Activated T-cell treated with anti-CD3 and anti-CD28 coated beads, Interleukin-2, amount 50 U/mL, for 4 hours (primary cell): ENCODE results near the gene ARMH1. TPM values are rescaled to one million over a fixed set of nuclear protein-coding genes. Genes with fewer than 3 reads are reported as not detected.
A peak's percentile ranks its signal among the peaks of the same experiment; 100 is the strongest.

Experiments
- ATAC-seq, 2 donors: fragments of 200-7000 bp; cut with Tn5 transposase; one replicate each; pipeline ENCODE4 v1.10.0; 2021
- DNase-seq: peaks from one replicate; pipeline ENCODE4 v3.0.0-alpha.2; 2020
- H3K27me3 Mint-ChIP-seq: one replicate; pipeline ENCODE4 v1.8.0; 2021; ENCODE audit warnings: low read depth, mixed read lengths
- H3K36me3 Mint-ChIP-seq: one replicate; pipeline ENCODE4 v1.8.0; 2022; ENCODE audit warnings: mixed read lengths; ENCODE audit not compliant: insufficient read depth
- H3K4me1 Mint-ChIP-seq: one replicate; pipeline ENCODE4 v1.8.0; 2021; ENCODE audit warnings: low read depth, mixed read lengths
- H3K4me3 Mint-ChIP-seq: one replicate; pipeline ENCODE4 v1.8.0; 2021; ENCODE audit warnings: mild to moderate bottlenecking, moderate library complexity, mixed read lengths
- H3K9me3 Mint-ChIP-seq: one replicate; pipeline ENCODE4 v1.8.0; 2021; ENCODE audit warnings: mixed read lengths
- total RNA-seq, 3 donors: library from RNA; stranded (reverse); gene quantifications; one replicate each; pipeline ENCODE4 v1.2.1, GENCODE V29; 2021

Gene ARMH1
- total RNA-seq, 3 donors from 2014 or later, result 29.4 to 57.2 (median 49.5) TPM

DNA sequence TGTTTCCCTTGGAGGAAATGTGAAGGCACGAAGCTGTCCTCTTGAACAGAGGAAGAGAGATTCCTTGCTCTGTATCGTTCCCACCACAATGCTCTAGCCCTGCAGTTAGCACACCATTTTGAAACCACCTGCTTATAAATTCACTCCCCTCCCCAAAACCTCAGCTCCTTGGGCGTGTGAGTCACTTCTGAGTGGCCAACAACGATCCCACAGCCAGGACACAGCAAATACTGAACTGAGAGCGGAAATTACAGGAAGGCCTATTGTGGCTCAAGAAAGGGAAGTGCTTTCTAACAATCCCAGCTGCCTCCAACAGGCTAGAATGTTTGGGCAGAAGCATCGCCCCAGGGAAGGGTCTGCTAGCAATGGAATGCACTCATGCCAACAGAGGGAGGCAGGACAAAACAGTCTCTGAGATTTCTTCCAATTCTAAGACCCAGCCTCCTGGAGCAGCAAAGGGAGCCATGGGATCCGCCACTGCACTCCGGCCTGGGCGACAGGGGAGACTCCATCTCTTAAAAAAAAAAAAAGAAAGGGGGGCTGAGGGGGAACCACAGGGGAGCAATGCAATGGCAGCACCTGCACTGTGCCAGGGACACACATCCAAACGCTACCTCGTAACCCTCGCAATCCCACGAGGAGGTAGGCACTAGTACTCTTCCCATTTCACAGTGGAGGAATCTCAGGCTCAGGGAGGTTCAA is 2.1 kb upstream of the ARMH1 start:
- H3K4me3 Mint-ChIP-seq, result peak overlapping the region; percentile 81
- no peaks in the 10 kb centered on the region for H3K36me3 Mint-ChIP-seq
- DNase-seq (no peak), ATAC-seq (no peak)
- H3K9me3 Mint-ChIP-seq, result no peaks in the 10 kb centered on the region
- H3K27me3 Mint-ChIP-seq, result no peaks in the 10 kb centered on the region
- H3K4me1 Mint-ChIP-seq, result peaks cover 27% of the 10 kb centered on the region

DNA sequence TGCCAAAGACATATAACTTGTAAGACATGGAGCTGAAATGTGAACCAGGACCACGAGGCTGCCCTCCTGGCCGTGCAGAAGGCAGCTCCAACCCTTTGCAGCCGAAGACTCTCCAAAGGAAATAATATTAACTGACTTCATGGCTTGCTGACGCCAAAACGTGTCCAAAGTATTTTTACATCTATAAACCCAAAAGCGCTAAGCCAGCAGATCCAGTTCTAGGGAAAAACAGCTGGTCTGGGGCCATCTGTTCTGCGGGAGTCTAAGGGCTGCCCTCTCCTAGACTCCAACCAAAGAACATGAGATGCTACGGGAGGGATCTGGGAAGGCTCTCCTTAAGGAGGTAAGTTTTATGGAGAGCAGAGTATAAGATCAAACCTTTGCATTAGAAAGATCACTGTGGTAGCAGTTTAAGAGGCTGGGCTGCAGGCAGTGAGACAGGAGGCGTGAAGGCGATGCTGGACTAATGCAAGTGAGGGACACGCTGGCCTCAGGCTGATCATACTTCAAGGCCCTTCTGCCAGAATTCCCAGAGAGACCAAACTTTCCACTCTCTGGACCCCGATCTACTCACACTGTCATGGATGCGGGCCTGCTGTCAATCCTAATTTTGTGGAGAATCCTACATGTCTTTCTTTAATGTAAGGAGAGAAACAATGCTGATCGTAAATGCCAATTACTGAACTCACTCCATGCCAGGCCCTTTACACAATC is 1.4 kb upstream of the ARMH1 start:
- no peaks in the 10 kb centered on the region for H3K9me3 Mint-ChIP-seq
- H3K4me3 Mint-ChIP-seq, result peak overlapping the region; percentile 81
- no peak for DNase-seq
- no peaks in the 10 kb centered on the region for H3K36me3 Mint-ChIP-seq
- no peak for ATAC-seq
- H3K4me1 Mint-ChIP-seq, result peaks cover 27% of the 10 kb centered on the region
- no peaks in the 10 kb centered on the region for H3K27me3 Mint-ChIP-seq

DNA sequence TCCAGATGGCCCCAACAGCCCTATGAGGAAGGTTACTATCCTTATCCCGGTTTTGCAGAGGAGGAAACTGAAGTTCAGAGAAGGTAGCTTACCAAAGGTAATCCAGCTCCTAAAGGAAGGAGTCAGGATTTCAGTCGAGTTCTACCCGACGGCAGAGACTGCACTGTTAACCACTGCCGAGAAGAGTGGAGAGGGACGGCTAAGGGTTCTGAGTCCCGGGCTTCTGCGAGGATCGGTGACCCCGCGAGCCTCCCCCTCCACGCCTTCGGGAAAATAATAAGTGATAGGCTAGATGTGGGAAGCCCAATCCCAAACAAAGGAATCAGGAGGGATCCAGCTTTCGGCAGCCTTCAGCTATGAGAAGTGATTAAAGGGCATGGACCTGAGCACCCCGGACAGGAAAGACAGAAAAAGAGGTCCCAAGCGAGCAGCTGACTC is 820 bp upstream of the ARMH1 start:
- H3K36me3 Mint-ChIP-seq, result no peaks in the 10 kb centered on the region
- no peaks in the 10 kb centered on the region for H3K9me3 Mint-ChIP-seq
- peak overlapping the region; percentile 81 for H3K4me3 Mint-ChIP-seq
- H3K4me1 Mint-ChIP-seq, result peaks cover 27% of the 10 kb centered on the region
- no peaks in the 10 kb centered on the region for H3K27me3 Mint-ChIP-seq
- no peak for DNase-seq
- ATAC-seq, result no peak

DNA sequence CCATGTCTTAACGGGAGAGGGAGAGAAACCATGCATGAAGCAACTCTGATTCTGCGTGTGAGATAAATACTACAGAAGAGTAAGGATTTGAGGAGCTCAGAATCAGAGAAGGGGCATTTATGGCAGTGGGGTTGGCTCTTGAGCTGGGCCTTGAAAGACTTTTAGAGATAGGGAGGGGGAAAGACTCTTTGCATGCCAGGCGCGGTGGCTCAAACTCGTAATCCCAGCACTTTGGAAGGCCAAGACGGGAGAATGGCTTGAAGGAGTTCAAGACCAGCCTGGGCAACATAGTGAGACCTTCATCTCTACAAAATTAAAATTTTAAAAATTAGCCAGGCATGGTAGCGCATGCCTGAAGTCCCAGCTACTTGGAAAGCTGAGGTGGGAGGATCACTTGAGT is 672 bp downstream of the ARMH1 start:
- no peaks in the 10 kb centered on the region for H3K36me3 Mint-ChIP-seq
- DNase-seq, result no peak
- H3K9me3 Mint-ChIP-seq, result no peaks in the 10 kb centered on the region
- H3K4me1 Mint-ChIP-seq, result peaks cover 27% of the 10 kb centered on the region
- no peak for ATAC-seq
- no peaks in the 10 kb centered on the region for H3K27me3 Mint-ChIP-seq
- peak overlapping the region; percentile 81 for H3K4me3 Mint-ChIP-seq

DNA sequence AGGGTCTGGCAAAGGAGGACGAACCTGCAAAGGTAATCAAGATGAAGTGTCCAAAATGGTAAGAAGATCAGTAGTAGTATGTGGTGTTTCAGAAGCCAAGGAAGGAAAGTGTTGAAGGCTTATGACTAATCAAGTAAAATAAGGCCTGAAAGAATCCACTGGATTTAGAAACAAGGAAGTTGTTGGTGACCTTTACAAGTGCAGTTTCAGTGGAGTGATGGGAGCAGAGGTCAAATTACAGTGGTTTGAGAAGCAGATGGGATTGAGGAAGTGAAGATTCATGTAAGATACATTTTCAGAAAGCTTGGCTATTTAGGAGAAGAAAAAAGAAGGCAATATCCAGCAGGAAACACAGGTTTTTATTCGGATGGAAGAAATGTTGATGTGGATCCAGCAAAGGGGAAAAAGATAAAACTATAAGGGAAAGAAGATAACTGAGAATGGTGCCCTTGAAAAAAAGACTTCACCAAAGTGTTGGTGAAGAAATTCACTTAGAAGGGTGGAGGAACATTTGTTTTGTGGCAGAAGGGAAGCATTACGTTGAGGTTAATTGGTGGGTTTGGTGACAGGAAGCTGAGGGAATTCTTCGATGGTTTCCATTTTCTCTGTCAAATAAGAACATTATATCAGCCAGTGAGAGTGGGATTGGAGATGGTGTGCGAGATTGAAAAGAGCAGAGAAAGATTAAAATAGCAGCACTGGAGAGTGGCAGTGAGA is 2.1 kb downstream of the ARMH1 start:
- ATAC-seq (no peak), DNase-seq (no peak)
- Mint-ChIP-seq H3K27me3 (no peaks in the 10 kb centered on the region), H3K4me1 (peaks cover 25% of the 10 kb centered on the region), H3K9me3 (no peaks in the 10 kb centered on the region), H3K4me3 (no peak overlapping the region), H3K36me3 (no peaks in the 10 kb centered on the region)

DNA sequence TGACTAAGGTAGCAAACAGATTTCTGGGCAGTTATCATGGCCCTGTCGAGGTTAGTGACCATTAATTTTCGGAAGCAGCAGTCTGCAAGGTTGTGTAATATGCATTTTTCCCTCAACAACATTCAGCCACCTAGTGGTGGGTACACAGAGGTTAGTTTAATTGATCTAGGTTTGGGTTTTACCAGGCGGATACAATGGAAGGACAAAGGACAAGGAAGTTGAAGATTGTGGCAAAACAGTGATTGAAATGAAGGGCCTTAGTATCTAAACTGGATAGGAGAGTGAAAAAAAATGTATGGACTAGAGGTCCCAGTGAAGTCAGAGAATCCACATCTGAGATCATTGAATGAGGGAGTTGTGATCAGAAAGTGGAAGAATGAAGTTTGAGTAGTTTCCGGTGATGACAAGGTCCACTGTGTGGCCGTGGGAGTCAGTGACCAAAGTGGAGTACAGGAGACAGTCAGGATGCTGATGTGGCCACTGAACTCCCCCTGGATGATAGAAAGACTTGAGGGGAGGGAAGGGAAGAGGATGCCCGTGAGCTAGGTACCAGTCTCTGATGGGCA is 2.8 kb downstream of the ARMH1 start:
- H3K36me3 Mint-ChIP-seq, result no peaks in the 10 kb centered on the region
- no peak overlapping the region for H3K4me3 Mint-ChIP-seq
- no peaks in the 10 kb centered on the region for H3K9me3 Mint-ChIP-seq
- ATAC-seq, result no peak
- H3K27me3 Mint-ChIP-seq, result no peaks in the 10 kb centered on the region
- peaks cover 20% of the 10 kb centered on the region for H3K4me1 Mint-ChIP-seq
- no peak for DNase-seq

DNA sequence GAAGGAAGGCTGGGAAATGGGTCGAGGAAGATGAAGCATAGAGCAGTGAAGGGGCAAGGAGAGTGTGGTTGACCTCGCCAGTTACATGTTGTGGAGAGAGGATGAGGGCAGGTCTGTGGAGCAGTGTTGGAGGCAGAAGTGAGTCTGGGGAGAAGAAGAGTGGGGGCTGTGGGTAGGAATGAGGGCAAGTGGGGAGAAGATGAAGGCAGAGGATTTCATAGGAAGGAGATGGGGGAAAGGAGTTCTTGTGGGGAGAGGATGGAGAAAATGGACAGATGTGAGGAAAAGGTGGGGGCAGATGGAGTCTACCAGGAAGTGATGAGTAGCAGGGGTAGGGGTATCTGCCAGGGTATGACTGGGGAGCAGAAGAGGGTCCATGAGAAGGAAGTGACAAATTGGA is 3.6 kb downstream of the ARMH1 start:
- H3K4me1 Mint-ChIP-seq, result peaks cover 15% of the 10 kb centered on the region
- no peaks in the 10 kb centered on the region for H3K36me3 Mint-ChIP-seq
- ATAC-seq (no peak), DNase-seq (no peak)
- H3K9me3 Mint-ChIP-seq, result no peaks in the 10 kb centered on the region
- H3K27me3 Mint-ChIP-seq, result no peaks in the 10 kb centered on the region
- H3K4me3 Mint-ChIP-seq, result no peak overlapping the region

DNA sequence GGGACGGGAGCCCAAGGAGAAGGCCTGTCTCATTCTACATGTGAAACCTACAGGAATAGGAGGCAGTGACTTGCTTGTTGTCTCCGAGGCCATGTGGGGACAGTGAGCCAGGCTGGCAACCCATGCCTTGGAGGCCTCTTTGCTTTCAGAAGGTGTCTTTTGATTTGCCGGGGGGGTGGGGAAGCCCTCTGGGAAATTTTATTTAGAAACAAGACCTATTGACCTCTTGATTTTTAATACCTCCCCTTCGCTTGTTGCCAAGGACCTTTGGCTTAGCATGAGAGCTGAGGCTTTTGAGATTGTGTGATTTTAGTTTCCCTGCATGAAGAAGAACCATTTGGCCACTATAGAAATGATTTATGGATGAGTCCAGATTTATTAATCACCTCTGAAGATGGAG is 4.1 kb downstream of the ARMH1 start:
- Mint-ChIP-seq H3K36me3 (no peaks in the 10 kb centered on the region), H3K4me3 (no peak overlapping the region), H3K27me3 (no peaks in the 10 kb centered on the region), H3K9me3 (no peaks in the 10 kb centered on the region), H3K4me1 (peaks cover 10% of the 10 kb centered on the region)
- no peak for DNase-seq
- ATAC-seq, result no peak

DNA sequence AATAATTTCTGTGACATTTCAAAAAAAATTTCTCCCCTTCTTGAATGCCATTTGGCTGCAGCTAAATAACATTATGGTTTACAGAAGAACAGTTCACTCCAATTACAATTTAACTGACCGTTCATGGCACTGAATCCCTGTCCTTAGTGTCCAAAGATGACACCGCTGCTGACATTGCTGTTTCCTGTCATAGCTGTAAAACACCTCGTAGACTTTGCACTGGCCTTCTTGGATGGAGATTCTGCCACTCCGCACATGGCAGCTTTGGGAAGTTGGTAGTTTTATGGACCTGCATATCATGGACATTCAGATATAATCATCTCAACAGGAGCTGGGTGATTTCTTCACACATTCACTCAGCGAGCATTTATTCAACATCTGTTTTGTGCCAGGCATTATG is 5.0 kb downstream of the ARMH1 start:
- H3K4me3 Mint-ChIP-seq, result no peak overlapping the region
- no peak for ATAC-seq
- no peak for DNase-seq
- H3K27me3 Mint-ChIP-seq, result no peaks in the 10 kb centered on the region
- H3K4me1 Mint-ChIP-seq, result peaks cover 6% of the 10 kb centered on the region
- H3K9me3 Mint-ChIP-seq, result no peaks in the 10 kb centered on the region
- no peaks in the 10 kb centered on the region for H3K36me3 Mint-ChIP-seq

DNA sequence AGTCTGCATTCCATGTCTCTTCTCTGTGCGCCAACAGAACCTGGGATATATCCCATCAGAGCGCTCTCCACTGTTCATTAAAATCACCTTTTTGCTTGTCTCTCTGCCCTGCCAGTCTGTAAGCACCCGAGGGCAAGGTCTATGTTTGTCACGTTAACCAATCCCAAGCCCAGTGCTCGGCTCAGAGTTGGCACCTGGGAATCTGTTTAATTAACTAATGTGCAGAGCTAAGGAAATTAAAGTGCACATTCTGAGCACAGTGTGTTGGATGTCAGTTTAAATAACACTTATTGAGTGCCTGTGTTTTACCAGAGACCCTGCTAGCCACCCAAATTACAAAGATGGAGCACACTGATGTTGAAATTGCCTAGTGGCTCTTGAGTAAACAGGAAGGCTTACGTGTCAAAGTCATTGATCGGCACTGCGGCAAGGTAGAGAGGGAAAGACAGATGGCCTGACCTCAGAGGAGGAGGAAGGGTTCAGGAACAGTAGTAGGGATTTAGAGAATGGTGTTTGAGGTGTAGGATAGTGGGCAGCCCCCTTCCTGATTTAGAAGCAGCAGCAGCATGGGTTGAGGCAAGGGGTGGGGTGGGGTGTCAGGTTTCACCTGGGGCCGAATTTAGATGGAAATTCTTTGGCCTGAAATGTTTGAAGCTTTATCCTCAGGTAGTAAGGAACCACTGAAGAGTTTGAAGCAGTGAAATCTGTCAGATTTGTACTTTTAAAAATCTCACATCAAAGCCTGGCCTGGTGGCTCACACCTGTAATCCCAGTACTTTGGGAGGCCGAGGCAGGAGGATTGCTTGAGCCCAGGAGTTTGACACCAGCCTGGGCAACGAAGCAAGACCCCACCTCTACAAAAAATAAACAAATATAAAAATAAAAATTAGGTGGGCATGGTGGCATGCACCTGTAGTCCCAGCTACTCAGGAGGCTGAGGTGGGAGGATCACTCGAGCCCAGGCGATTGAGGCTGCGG is 7.7 kb downstream of the ARMH1 start:
- Mint-ChIP-seq H3K4me1 (no peaks in the 10 kb centered on the region), H3K4me3 (no peak overlapping the region), H3K36me3 (no peaks in the 10 kb centered on the region), H3K27me3 (no peaks in the 10 kb centered on the region), H3K9me3 (no peaks in the 10 kb centered on the region)
- ATAC-seq (no peak), DNase-seq (no peak)

DNA sequence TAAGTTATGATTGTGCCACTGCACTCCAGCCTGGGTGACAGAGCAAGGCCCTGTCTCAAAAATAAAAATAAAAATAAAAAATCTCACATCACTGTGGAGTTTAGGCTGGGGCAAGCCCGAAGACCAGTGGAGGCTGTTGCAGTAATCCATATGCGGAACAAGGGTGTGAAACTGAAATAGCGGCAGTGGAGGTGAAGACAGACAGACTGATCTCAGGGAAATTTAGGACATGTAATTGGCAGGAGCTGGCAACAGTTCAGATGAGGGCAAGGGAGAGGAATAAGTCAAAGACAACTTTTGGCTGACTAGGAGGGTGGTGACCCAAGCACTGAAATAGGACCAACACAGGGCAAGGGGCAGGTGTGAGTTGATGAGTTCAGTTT is 8.4 kb downstream of the ARMH1 start:
- no peak for ATAC-seq
- H3K27me3 Mint-ChIP-seq, result no peaks in the 10 kb centered on the region
- no peak overlapping the region for H3K4me3 Mint-ChIP-seq
- H3K36me3 Mint-ChIP-seq, result no peaks in the 10 kb centered on the region
- no peak for DNase-seq
- no peaks in the 10 kb centered on the region for H3K4me1 Mint-ChIP-seq
- no peaks in the 10 kb centered on the region for H3K9me3 Mint-ChIP-seq

DNA sequence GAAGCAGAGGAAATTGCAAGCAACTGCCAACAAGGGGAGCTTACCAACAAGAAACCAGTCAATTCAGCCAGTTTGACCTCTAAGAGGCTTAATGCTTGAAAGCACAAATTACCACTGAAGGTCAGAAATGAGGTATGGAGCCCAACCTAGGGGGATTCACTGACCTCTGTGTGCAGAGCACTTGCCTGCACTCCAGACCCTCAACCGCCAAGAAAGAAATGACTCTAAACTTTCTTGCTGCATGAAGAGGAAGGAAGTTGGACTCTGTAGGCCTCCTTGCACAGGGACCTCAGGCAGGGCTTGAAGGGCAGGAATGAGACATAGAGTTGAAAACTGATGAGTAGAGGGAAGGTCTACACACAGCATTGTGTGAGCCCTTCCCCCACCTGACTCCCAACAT is 10.0 kb downstream of the ARMH1 start:
- no peak overlapping the region for H3K4me3 Mint-ChIP-seq
- ATAC-seq (no peak), DNase-seq (no peak)
- no peaks in the 10 kb centered on the region for H3K36me3 Mint-ChIP-seq
- no peaks in the 10 kb centered on the region for H3K4me1 Mint-ChIP-seq
- no peaks in the 10 kb centered on the region for H3K27me3 Mint-ChIP-seq
- no peaks in the 10 kb centered on the region for H3K9me3 Mint-ChIP-seq

DNA sequence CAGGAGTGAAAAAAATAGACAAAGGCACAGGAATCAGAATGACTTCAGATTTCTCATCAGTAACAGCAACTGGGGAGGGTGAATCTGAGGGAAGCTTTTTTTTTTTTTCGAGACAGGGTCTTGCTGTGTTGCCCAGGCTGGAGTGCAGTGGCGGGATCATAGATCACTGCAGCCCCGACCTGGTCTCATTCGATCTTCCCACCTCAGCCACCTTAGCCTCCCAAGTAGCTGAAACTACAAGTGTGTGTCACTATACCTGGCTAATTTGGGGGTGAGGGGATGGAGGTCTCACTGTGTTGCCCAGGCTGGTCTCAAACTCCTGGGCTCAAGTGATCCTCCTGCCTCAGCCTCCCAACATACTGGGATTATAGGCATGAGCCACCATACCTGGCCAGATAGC is 10.7 kb downstream of the ARMH1 start:
- Mint-ChIP-seq H3K36me3 (no peaks in the 10 kb centered on the region), H3K4me1 (no peaks in the 10 kb centered on the region), H3K9me3 (no peaks in the 10 kb centered on the region), H3K27me3 (no peaks in the 10 kb centered on the region), H3K4me3 (no peak overlapping the region)
- no peak for DNase-seq
- no peak for ATAC-seq

DNA sequence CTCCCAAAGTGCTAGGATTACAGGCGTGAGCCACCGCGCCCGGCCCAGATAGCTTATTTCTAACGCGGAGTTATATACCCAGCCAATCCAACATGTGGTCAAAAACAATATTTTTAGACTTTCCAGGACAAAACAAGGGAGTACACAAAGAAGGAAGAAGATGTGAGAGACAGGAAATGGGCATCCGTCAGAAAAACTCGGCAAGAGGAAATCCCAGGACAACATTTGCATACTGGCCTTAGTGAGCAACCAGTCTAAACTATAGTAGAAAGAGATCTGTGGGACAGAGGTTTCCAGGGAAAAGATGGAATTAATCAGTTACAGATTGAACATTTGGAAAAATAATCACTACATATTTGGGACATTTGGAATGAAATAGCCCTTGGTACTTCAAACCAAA is 11.4 kb downstream of the ARMH1 start:
- Mint-ChIP-seq H3K36me3 (no peaks in the 10 kb centered on the region), H3K4me3 (no peak overlapping the region), H3K9me3 (no peaks in the 10 kb centered on the region), H3K4me1 (no peaks in the 10 kb centered on the region), H3K27me3 (no peaks in the 10 kb centered on the region)
- ATAC-seq (no peak), DNase-seq (no peak)
